GM18526 (cell line): ENCODE results near the gene BACE1.

Experiments
- POLR2A ChIP-seq: IDR thresholded peaks from 3 replicates; pipeline ENCODE4 v1.6.1; 2011; ENCODE audit not compliant: insufficient read length; ENCODE audit errors: extremely low read depth

BACE1 gene

DNA sequence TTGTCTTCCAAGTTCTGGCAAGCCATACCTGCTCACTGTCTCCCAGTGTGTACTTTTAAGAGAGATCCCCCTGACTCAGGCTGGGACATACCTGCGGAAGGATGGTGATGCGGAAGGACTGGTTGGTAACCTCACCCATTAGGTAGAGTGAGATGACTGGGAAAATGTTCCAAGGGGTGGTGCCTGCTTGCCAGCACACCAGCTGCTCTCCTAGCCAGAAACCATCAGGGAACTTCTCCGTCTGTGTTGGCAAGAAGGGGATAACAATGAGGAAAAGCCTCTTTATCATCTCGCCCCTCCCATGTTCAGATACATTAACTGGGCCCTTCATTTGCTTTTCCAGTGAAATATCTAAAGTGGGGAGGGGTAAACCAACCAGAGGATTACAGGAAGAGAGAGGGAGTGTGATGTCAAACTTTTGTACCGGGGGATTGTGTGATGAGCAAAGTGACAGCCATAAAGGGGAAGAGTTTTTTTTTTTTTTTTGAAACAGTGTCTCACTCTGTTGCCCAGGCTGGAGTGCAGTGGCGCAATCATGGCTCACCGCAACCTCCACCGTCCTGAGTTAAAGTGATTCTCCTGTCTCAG, 25.2 kb downstream of the BACE1 start, which contains the start of gene BACE1-AS:
BACE1-AS (plus strand) TSS at position 538 of the 588 bp plus-strand sequence.
- no peak for TF ChIP-seq POLR2A

DNA sequence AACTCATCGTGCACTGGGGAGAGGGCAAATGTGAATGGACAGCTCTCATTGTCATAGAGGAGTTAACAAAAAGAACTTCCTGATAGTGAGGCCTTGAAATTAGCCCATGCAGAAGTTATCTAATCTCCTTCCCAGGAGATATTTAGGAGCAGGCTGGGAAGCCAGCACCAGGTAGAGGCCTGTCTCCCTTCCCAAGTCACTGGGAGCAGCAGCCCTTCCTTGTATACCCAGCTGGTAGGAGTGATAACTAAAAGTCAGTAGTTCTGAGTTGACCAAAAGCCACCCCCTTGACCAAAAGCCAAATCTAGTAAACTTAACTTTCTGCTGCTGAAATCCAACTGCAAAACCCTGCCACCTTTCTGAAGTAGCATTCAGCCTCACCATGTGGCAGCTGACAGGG, 26.3 kb downstream of the BACE1 start:
- TF ChIP-seq POLR2A = no peak

DNA sequence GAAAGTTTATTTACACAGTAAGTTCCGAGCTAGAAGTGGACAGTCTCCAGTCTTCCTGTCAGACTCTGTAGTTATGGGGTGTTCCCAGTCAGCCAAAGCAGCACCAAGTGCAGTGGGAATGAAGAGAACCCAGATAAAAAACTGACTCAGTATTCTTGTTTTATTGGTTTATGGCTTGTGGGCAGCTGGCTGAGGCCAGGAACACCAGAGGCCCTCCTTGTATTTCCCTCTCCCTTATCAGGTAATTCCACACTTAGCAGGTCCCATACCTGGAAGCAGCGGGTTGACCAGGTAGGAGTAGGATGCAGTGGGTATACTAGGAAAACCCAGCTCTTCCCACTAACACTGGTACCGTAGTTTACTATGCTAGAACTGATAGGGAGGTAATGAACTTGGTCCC, 28.4 kb downstream of the BACE1 start:
- TF ChIP-seq POLR2A = no peak

DNA sequence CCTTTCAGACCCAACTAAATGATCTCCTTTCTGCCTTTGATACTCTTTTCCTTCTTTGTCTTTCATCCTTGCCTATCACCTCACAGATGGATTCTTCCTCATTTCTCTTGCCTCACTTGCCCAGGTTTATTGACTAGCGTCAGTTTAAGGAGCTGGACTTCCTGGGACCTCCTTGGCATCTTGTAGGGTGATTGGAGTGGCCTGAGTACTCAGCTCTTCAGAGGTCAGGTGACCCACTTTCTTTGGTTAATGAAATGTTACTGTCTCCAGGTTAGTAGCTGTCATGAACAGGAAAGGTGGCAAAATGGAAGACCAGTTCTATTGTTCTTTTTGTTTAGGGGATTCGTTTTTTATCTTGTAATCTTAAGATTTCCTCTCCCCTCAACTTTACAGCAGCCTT, 29.5 kb downstream of the BACE1 start:
- no peak for TF ChIP-seq POLR2A

DNA sequence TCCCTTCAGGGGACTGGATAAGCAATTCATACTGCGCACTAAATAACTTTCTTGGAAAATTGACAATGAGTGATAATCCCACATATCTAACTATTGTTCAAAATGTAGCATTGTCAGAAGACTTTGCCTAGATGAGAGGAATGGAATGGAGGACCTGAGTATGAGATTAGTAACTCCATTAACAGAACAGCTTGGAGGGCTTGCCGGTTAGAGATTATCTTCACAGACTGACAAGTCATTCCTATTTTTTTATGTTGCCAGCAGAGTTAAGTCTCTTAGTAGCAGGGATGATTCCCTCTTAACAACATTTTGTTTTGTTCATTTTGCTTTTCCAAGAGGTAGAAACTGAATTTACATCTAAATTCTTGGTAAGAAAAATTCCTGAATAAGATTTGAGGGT, 32.0 kb downstream of the BACE1 start:
- no peak for TF ChIP-seq POLR2A

DNA sequence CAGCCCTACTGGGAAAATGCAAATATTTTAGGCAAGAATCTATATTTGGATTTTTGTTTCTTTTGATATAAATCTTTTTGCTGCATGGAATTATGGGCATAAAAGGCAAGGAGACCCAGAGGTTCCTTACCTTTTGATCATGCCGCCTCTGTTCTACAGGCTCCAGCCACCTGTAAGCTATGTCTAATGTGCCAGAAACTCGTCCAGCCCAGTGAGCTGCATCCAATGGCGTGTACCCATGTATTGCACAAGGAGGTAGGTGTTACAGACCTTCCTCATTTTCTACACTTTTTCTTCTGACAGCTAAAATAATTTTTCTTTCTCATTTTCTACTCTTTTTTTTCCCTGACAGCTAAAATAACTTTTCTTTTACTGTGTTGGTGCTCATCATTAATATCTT, 33.1 kb downstream of the BACE1 start:
- no peak for TF ChIP-seq POLR2A

DNA sequence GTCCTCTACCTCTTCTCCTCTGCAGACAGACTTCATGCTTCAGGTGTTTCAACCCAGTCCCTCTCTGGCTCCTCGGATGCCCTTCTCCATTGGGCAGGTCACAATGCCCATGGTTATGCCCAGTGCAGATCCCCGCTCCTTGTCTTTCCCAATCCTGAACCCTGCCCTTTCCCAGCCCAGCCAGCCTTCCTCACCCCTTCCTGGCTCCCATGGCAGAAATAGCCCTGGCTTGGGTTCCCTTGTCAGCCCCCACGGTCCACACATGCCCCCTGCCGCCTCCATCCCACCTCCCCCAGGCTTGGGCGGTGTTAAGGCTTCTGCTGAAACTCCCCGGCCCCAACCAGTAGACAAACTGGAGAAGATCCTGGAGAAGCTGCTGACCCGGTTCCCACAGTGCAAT, 34.2 kb downstream of the BACE1 start:
- no peak for TF ChIP-seq POLR2A

DNA sequence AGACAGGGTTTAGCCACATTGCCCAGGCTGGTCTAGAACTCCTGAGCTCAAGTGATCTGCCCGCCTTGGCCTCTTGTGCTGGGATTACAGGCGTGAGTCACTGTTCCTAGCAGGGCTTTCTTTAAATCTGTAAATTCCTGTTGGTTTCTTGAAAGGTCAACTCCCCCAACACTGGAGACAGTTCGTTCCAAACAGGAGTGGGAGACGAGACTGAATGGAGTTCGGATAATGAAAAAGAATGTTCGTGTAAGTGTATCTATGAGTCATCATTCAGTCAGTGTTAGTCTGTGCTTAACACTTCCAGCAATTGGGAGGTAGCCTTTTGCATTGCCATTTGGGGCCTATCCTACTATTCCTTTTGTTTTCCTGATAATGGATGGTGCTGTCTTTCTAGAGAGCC, 34.9 kb downstream of the BACE1 start:
- TF ChIP-seq POLR2A = no peak

DNA sequence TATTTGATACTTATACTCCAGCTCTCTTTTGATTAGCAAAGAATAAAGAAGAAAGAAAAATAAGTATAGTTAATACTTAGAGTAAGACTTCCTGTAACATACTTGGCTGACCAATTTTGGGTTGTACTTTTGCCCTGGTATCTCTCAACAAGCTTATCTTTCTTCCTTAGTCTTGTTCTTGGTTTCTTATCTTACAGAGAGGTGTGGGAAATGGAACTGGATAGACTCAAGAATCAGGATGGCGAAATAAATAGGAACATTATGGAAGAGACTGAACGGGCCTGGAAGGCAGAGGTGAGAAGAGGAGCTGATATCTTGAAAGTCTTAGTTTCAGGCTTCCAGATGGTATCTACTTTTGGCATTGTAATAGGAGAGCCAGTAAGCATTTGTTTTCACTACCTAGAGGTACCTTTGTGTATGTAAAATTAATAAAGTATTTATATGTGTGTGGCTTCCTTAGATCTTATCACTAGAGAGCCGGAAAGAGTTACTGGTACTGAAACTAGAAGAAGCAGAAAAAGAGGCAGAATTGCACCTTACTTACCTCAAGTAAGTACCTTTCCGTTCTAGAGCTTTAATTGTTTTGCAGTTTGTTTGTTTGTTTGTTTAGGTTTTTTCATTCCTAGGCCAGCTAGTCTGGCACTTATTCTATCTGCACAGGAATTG, 36.2 kb downstream of the BACE1 start:
- no peak for TF ChIP-seq POLR2A

DNA sequence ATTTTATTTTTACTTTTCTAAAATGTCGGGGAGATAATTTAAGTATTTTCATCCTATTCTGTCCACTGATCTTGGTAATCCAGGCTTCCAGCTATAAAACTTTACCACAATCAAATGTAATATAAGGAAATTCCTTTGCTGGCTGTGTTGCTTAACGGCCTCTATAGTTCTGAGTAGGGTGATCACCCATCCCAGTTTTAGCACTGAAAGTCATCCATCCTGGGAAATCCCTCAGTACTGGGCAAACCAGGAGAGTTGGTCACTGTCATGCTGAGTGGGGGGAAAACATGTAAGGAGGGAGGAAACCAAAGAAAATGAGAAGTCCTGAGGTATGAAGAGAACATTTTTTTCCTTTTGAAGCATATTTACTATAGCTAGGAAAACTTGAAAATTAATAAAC, 37.7 kb downstream of the BACE1 start:
- TF ChIP-seq POLR2A = no peak

DNA sequence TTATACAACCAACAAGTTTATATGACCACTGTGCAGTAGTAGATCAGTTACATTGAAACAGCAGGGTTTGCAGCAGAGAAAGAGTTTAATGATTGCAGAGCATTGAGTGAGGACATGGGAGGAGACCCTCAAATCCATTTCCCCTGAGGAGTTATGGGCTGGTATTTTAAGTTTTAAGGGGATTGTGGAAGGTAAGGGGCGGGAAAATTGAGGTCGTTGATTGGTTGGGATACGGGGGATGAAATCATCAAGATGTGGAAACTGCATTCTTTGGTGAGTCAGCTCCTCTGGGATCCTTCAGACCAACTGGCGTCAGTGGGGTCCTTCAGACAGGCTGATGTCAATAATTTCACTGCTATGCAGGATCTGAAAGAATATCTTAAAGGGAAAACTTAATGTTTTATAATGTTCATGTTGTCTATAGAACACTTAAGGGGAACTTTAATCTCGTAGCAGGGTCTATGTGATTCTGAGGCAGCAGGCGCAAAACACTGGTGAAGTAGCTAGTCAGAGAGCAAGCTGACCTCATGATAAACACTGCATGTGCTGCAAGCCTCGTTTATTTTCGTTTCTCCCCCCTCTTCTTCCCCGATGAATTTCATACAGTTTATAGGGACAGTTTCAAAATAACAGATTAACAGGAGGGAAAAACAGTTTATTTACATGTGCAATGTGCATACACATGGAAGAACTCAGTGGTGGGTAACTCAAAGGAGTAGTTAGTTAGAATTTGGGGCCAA, 42.3 kb downstream of the BACE1 start:
- TF ChIP-seq POLR2A = no peak

DNA sequence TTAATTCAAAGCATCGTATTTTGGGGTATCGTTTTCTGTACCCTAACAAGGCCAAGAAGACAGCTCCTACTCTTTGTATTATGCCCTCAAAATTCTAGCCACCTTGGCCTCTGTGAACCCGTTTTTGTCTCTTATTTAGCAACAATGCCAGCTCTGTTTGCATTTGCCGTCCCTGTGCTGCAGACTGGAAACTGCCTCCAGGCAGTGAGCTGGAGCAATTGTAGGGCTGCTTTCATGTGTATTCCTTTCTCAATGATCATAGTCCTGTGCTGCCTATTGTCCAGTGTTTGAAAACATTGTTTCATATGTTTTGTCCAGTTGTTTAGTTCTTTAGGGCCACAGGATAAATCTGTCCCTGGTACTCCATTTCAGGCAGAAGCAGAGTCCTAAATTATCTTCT, 44.8 kb downstream of the BACE1 start:
- TF ChIP-seq POLR2A = no peak

DNA sequence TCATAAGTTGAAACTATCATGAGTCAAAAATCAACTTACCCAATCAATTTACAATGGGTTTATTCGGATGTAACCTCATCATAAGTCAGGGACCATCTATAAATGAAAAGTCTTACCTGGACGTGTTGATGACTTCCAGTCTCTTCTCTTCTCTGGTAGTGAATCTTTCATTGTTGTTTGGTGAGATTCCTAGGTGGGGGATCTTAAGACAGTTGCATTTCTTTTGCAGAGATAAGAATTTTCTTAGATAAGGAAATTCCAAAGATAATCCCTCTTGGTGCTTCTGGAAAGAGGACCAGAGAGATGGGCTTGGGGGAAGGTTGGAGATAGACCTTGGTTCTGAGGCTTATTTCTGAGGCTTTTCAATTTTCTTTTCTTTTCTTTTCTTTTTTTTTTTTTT, 46.2 kb downstream of the BACE1 start:
- no peak for TF ChIP-seq POLR2A

DNA sequence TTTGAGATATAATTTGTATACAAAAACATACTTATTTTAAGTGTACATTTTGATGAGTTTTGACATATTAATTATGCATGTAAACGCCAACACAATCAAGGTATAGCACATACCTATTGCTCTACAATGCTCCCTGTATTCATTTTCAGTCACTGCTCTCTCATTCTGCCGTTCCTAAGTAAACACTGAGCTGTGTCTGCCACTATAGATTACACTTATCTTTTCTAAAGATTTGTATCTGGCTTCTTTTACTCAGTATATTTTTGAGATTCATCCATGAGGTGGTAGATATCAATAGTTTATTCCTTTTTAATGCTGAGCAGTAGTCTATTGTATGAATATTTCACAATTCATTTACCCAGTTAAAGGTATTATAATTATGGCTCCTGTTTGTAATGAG, 50.3 kb downstream of the BACE1 start:
- TF ChIP-seq POLR2A = no peak

DNA sequence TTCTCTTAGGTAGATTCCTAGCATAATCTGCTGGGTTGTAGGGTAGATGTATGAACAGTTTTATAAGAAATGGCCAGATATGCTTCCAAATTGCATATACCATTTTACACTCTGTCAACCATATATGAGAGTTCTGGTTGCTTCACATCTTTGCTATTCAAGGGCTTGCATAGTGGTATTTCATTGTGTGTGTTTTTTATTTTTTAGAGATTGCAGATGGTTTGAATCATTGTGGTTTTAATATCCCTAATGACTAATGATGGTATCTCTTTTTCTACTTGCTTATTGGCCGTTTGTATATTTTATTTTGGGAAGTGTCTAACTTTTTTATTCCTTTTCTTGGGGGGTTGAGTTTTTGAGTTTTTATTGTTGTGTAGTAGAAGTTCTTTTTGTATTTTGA, 56.6 kb downstream of the BACE1 start:
- TF ChIP-seq POLR2A = no peak

DNA sequence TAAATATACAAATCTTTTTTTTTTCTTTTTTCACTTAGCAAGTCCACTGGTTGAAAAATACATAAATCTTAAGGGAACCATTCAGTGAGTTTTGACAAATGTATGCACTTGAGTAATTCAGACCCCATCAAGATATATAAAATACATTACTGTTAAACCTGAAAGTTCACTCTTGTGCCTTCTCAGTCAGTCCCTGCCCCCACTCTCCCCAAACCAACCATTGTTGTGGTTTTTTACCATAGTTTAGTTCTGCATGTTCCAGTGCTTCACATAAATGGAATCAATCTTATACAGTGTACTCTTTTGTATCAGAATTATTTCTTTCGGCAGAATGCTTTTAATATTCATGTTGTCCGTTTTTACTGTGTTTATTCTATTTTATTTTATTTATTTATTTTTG, 57.5 kb downstream of the BACE1 start:
- no peak for TF ChIP-seq POLR2A
